GM21515 (cell line): ENCODE measurements around the gene ABHD2.
"Not testable (repeated sequence)": the region's sequence is repeated elsewhere in the genome, so short reads cannot be mapped to it uniquely, and the experiment has no call there.

Experiments used
- ATAC-seq: cut with Tn5 transposase; IDR thresholded peaks from one replicate; pipeline ENCODE4 v1.9.1; 2021; ENCODE audit not compliant: unreplicated experiment

ABHD2 gene

DNA sequence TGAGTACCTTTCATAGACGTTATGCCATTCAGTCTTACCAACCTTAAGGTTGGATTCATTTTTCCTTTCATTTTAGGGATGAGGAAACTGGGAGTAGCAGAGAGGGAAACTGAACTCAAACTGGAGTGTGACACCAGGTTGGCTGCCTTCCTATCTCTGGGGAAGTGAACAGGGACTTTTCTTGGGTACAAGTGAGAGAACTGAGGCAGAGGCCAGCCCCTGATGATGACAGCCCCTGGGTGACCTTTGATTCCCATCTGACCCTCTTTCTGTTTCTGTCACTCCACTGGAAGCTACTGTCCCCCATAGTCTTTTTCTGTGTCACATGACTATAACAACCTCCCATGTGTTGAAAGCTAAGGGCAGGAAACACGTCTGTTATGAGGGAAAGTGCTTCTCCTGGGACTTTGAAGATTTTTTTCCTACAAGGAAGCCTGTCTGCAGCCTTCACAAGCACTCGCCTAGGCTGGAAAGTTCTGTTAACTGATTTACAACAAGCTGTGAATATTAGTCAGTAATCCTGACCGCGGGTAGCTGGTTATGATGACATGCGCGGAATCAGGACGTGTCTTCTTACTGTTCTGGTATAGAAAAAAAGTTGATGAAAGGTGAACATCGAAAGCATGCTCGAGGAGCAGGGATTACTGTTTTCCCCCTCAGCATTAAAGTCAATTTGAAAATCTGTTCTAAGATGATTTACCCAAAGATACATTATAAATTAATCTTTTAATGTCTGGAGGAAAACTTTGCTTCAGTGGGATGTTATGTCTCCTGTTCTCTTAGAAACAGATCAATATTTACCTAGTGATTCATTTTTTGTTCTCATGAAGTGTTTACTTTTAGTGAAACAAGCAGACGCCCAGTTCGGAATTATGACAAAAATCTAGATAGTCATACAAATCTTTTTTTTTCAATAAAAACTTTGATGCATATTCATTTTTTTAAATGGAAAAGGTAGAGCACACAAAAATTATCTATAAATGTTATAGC lies 31.5 kb downstream of the ABHD2 start:
- ATAC-seq, result no peak

DNA sequence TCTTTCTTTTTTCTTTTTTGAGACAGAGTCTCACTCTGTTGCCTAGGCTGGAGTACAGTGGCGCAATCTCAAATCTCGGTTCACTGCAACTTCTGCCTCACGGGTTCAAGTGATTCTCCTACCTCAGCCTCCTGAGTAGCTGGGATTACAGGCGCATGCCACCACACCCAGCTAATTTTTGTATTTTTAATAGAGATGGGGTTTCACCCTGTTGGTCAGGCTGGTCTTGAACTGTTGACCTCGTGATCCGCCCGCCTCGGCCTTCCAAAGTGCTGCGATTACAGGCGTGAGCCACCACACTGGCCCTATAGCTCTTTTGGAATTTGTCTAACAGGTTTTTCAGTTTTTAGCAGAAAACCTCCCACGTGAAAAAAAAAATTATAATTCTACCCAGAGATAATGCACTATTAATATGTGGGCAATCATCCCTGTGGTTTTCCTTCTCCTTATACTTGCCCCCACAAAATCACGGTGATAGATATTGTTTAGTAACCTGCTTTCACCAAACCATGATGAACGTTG lies 32.3 kb downstream of the ABHD2 start:
- ATAC-seq, result not testable (repeated sequence)

- ATAC-seq, result no peak
These were observed 33.2 kb downstream of the ABHD2 start for GRCh38 chr15:89121414-89121813.

- ATAC-seq, result no peak
These were observed 34.4 kb downstream of the ABHD2 start for GRCh38 chr15:89122505-89123180.

- no peak for ATAC-seq
These were observed 34.9 kb downstream of the ABHD2 start for GRCh38 chr15:89123181-89123525.

GRCh38 chr15:89125088-89125826 lies 37.0 kb downstream of the ABHD2 start:
- no peak for ATAC-seq

GRCh38 chr15:89126009-89126408 lies 37.8 kb downstream of the ABHD2 start:
- no peak for ATAC-seq

DNA sequence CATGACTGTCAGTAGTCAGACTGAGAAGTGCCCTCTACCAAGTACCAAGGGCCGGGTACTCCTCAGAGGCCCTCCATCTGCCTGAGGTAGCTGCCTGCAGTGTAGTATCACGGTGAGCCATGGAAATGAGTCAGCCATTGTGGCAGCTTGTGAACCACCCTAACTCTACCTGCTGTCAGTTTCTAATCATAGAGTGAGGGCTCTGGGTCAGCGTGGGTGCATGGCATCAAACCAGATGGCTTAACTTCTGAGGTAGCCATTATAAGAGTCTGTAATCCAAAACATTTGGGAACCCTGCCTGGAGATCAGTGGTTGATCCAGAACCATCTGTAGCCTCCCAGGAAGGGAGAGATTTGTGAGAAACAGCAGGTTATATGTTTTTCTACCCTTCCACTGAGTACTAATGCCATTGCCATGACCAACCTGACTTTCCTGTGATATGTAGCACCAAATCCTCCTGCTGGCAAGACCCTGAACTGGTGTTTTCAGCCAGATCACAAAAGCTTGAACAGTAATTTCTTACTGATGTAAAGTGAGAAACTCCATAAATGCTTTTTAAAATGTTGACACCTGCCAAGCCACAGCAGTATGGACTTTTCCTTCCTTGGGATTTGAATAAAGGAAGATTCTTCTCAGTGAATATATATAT lies 38.9 kb downstream of the ABHD2 start:
- no peak for ATAC-seq

DNA sequence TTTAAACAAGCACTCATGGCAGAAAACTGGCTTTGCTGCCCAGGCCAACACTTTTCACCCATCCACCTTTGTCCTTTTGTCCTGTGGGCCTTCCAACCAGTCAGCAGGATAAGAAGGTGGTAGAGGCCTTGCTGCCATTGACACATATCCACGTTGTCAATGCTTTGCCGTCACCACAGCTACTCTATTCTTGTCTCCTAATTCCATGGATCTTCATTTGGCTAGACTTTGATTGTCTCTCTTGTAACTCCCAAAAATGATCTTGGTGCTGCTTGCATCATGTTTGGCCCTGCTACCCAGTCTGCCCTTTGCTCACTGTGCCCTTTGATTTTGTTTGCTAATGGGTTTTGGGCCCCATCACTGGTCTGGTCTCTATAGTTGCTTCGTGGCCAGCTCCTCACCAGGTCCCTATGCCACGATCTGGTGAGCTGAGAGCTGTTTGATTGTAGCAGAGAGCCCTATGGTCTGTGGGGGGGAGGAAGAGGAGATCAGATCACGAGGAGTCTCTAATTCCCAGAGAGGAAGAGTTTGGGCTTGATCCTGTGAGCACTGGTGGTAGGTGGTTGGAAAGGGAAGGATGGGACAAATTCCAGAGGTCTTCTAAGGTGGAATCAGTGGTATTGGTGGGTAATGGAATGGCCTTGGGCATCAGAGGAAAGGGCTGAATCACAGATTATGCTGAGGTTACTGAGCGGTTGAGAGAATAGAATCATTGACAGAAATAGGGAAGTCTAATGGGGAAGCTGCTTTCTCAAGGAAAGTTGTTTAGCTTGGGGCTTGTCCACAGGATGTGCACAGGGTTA lies 40.3 kb downstream of the ABHD2 start:
- ATAC-seq, result no peak

GRCh38 chr15:89129123-89129815 lies 41.0 kb downstream of the ABHD2 start:
- no peak for ATAC-seq

GRCh38 chr15:89129816-89130134 lies 41.5 kb downstream of the ABHD2 start:
- no peak for ATAC-seq

DNA sequence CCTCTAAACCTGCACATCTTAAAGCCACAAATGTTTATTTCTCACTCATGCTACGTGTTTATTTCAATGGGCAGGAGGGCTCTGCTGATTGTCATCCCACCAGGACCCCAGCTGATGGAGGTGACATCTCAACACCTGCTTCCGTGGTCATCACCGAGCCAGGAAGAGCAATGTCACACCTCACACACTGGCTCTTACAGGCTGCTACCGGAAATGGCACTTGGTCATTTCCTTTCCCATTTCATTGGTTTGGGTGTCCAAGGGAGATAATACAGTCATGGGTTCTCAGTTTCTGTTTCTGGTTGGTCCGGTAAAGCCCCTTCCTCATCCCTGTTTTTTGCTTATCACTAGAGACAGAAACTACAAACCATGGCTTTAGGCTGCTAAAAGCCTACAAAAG lies 41.9 kb downstream of the ABHD2 start:
- ATAC-seq, result no peak

- ATAC-seq, result no peak
These were observed 43.5 kb downstream of the ABHD2 start for GRCh38 chr15:89131731-89132130.

- ATAC-seq, result no peak
These were observed 44.6 kb downstream of the ABHD2 start for GRCh38 chr15:89132611-89133507.

- ATAC-seq, result not testable (repeated sequence)
These were observed 47.3 kb downstream of the ABHD2 start for GRCh38 chr15:89135387-89136077.

DNA sequence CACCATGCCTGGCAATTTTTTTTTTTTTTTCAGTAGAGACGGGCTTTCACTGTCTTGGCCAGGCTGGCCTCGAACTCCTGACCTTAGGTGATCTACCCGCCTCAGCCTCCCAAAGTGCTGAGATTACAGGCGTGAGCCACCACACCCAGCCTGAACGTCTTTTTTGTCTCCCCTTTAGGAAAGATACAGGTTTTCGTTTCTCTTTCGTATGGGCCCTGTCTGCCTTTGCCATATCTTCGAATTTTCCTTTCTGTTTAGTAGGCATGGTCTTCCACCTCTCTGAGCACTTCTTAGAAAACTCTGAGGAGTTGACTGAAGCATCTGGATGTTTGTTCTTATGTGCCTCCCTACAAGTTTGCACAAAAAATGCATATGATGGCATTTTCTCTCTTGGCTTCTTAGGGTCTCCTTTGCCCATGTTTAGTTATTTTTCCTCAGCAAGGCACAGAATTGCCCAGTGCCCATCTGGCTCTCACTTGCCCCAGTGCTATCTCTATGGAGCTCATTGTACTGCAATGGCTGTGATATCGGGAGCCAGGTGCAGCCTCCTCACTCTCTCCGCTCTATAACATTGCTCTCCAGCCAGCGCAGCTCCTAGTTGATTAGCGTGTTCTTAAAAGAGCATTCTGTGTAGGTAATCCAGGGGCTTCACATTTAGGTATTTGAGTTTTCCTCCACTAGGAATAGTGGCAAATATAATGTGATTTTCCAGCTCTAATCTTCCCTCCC lies 48.0 kb downstream of the ABHD2 start:
- no peak for ATAC-seq
